HG02623 (cell line): ENCODE data around the gene GSK3B.

ENCODE experiments used
- ATAC-seq: cut with Tn5 transposase; IDR thresholded peaks from one replicate; pipeline ENCODE4 v1.9.1; 2021; ENCODE audit warnings: moderate library complexity; ENCODE audit not compliant: unreplicated experiment

The GSK3B gene

DNA sequence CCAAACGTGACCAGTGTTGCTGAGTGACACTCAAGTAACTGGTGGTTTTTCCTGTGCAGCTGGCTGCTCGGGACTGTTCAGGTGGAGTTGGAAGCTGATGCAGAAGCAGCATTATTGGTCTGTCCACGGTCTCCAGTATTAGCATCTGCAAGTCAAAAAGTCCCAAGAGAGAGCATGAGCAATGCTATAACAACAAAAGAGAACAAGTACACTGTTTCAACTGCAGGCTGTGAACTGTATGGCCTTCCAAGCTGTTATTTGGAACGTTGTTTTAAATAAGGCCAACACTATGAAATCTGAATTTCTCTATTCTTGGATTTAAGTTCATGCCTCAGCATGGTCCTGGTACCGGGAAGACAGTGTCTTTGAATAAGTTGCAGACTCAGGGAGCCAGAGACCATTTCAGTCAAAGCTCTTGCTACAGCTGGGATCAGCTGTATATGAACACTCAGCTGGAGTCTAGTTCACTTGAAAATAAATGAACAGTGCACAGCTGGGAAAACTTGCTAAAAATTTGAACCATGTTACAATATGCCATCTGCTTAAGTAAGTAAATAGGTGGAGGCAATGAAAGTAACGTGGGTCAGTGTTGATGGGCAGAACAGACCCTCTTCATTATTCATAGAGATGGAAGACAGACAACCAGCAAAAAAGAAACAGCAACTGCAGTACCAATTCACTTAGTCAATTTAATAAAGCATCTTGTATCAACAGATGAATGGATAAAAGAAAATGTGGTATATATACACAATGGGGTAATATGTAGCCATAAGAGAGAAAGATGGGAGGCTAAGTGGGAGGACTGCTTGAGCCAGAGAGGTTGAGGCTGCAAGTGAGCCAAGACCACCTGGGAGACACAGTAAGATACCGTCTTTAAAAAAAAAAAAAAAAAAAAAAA lies 267.3 kb downstream of the GSK3B start:
- no peak for ATAC-seq

DNA sequence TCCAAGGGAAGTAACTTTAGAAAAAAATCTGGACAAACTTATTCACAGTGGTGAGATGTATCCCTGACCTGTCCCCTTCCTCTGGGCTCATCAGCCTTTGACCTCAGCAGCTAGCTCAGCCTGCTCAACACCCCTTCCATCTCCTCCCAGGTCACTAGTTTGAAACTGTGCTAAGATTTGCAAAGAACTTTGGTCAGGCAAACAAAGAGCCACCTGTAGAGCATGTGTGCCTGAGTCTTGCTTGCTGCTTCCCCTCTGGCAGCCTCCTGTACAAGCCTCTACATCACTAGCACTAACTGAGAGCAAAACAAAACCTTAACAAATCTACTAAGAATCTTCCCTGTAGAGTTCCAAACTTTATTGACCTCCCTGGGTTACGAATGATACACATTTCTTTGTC lies 268.4 kb downstream of the GSK3B start:
- no peak for ATAC-seq

DNA sequence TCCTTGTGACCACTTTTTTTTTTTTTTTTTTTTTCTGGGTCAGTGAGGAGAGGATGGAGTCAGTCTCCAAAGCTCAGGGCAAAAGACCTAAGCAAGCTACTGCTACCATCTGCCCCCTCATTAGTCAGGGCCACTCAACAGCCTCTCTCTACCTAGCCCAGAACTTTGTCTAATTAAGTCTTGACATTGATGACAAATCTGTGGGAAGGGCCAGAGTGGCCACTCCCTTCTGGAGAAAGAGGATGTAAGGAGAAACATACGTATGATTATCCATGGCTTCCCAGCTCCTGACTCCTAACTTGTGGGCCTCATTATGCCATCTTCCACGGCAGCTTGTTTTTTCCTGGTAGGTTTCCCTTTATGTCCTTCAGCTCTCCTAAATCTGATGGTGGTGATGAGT lies 274.4 kb downstream of the GSK3B start:
- ATAC-seq = no peak

DNA sequence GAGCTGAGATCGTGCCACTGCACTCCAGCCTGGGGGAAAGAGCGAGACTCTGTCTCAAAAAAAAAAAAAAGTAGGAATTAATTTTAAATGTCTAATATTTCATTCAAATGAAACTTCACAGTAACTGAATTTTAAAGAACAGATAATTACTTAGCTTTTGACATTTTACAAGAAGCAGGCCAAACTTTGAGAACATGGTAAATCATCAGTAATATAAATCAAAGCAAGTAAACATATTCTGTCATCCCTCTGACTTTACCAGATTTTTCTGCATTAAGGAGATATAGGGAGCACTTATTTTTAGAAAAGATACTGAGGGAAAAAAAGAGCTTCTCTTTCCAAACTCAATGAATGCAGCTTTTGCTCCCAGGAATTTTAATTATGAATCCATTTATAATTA lies 275.3 kb downstream of the GSK3B start:
- ATAC-seq = no peak

DNA sequence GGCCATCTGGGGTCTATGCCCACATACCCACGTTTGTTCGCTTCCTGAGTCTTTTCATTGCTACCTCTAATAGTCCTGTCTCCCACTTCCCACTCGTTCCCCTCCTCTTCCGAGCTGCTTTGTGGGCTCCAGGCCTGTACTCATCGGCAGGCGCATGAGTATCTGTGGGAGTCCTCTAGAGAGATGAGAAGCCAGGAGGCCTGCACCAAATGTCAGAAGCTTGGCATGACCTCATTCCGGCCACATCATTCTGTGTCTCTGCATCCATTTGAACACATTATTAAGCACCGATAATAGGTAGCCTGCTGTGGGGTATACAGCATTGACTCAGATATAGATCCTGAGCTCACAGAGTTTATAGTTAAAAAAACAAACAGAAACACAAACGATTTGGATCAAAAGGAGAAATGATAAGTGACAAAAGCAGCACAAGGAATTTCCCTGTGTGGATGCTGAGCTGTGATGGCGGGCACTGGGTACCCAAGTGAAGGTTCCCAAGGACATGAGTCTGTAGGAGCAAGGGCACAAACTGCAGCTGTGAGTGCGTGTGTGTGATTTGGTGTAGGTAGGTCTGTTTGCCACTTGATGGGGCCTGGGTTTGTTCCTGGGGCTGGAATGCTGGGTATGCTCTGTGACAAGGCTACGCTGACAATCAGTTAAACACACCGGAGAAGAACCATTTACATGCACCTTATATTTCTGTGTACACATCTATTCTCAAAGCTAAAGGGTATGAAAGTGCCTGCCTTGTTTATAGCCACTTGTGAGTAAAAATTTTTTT lies 276.5 kb downstream of the GSK3B start:
- no peak for ATAC-seq

DNA sequence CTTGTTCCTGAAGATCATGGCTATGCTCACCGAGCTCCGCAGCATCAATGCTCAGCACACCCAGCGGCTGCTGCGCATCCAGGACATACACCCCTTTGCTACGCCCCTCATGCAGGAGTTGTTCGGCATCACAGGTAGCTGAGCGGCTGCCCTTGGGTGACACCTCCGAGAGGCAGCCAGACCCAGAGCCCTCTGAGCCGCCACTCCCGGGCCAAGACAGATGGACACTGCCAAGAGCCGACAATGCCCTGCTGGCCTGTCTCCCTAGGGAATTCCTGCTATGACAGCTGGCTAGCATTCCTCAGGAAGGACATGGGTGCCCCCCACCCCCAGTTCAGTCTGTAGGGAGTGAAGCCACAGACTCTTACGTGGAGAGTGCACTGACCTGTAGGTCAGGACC lies 277.2 kb downstream of the GSK3B start:
- no peak for ATAC-seq

DNA sequence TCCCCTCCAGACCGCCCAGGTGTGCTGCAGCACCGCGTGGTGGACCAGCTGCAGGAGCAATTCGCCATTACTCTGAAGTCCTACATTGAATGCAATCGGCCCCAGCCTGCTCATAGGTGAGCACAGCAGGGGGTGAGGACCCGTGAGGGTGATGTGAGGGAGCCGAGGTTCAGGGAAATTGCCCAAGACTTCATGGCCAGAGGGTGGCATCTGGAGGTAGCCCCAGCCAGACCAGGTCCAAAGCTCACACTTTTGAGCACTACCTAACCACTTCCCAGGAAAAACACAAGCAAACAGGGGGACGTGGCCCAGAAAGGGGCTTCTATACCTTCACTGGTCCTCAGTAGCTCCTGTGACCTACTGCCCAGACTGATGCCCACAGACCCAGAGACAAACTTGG lies 278.5 kb downstream of the GSK3B start:
- ATAC-seq = no peak

DNA sequence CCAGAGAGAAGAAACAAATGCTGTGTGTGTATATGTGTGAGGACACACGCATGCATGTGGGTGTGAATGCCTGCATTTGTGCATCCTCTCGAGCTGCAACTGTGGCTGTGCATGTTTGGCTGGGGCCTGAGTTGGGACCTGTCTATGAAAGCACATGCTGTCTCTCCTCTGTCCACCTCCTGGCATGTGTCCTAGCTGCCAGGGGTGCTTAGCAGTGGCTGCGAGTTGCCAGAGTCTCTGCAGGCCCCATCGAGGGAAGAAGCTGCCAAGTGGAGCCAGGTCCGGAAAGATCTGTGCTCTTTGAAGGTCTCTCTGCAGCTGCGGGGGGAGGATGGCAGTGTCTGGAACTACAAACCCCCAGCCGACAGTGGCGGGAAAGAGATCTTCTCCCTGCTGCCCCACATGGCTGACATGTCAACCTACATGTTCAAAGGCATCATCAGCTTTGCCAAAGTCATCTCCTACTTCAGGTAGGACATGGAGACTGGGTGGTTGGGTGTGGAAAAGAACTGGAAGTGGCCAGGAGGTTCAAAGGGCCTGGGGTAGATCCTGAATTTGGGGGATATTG lies 281.7 kb downstream of the GSK3B start:
- ATAC-seq = no peak

DNA sequence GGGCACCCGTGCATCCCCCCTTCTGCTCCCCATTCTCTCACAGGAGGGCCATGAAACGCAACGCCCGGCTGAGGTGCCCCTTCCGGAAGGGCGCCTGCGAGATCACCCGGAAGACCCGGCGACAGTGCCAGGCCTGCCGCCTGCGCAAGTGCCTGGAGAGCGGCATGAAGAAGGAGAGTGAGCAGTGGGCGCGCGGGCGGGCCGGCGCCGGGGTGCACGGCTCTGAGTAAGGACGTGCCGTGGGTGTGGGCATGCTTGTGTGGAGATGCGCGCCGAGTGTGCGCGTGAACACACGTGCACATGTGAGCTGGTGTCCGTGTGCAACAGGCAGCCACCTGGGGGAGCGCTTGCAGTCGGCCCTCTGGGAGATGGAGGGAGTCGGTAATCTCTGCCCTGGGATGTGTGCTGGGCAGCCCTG lies 284.2 kb downstream of the GSK3B start:
- ATAC-seq = peak; percentile 84

DNA sequence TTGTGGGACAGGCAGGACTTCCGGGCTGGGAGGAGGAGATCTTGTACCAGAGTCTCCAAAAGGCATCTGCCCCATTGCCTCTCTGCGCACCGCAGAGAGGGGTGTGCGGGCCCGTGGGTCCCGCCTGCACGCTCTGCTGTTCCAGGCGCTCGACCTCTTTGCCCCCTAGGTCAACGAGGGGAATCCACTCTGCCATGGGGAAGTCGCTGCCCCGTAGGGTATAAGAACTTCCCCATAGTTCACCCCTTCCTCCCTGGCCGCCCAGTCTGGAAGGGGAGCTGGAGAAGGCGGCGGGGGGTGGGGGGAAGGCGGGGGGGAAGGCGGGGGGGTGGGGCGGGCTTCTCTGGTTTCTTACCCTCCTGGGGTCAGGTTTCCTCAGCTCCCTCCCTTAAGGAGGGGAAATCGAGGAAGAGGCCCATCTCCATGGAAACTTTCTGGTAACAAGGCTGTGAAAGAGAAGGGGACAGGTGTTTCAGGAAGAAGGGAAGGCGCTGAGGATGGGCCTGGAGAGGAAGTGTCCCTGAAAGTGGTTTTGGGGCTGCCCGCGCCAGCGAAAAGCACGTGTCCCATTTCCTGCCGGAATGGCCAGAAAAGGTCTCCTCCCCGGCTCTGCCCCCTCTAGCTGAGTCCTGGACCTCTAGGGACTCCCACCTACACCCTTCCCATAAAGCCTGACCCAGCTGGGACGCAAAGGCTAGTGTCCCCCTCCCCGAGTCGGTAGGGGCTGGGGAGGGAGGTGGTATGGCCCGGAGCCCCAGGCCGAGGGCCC lies 284.8 kb downstream of the GSK3B start:
- no peak for ATAC-seq

DNA sequence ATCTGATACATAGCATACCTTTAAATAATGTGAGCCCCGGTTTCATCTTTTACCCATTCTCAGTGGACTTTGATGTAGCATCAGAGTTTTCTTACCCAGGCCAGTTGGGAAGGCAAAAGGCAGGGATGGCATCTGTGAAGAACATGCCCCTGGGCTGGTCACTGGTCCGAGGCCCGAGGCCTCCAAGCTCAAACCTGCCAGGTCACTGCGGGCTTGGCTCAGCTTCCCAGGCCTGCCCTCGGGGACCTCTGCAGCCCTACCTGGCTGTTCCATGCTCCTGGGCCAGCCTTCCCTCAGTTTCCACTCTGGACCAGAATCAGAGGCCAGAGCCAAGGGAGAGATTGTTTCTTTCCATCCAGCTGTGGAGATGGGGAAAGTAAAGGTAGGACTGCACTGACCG lies 285.4 kb downstream of the GSK3B start:
- ATAC-seq = no peak

DNA sequence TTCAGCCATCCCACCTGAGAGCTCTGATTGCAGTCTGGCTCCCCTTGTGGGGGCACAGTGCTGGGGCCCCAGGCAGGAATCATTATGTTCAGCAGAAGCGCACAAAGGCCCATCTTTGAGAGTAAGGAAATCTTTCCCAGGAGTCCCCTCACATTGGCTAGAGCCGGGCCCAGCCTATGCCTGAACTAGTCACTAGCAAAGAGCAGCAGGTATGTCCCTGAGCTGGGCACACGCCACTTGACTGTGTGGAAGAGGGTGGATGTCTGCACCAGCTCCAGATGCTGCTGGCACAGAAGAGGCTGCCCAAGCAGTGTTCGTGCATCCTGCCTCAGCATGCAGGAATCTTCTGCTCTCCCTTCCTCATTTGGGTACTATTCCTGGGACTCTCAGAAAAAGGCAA lies 286.0 kb downstream of the GSK3B start:
- ATAC-seq = no peak

DNA sequence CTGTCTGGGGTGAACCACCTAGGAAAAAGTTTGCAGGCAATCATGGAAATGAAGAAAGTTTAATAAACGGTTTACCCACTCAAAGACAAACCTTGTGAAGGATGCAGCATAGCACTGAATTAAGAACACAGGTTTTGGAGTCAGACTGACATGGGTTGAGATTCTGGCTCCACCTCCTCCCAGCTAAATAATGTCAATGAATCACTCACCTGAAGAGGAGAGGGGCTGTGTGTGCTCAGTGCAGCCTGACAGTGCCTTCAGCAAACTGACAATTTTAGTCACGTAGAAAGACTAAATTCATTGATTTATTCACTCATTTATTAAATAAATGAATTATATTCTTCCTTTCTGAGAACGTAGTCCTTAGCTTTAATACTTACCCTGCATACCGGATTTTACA lies 293.4 kb downstream of the GSK3B start:
- ATAC-seq = no peak

DNA sequence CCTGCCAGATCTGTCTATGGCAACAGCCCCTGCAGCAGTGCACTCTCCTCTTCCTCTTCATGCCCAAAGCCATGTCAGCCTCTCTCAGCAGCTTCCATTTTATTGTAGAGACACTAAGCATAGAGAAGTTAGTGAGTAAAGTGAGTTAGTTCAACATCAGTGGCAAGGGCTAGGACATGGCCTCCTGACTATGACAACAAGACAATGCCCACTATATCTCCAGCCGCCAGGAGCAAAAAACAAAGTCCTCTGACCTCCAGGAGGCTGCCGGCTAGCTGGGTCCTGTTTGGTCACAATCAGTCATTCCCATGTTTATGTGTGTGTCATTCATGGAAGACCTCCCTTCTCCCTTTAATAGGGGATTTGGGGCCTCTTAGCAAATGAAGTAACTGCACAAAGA lies 297.5 kb downstream of the GSK3B start:
- ATAC-seq = no peak

DNA sequence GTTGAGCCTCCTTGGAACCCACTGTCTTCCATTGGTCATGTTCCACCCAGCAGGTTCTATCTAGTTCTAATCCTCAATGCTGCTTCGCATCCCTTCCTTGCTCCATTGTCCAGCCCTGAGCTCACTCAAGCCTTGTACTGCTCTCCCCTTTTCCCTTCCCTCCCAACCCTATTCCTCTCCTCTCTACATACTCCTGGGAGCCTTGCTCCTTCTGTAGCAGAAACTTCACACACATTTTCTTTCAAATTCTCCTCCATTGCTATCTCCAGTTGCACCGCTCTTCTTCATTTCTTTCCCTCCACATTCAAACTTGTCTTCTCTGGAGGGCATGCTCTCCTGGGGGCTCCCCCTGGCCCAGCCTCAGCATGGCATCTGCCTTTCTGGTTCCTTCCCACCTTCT lies 297.9 kb downstream of the GSK3B start:
- ATAC-seq = no peak

DNA sequence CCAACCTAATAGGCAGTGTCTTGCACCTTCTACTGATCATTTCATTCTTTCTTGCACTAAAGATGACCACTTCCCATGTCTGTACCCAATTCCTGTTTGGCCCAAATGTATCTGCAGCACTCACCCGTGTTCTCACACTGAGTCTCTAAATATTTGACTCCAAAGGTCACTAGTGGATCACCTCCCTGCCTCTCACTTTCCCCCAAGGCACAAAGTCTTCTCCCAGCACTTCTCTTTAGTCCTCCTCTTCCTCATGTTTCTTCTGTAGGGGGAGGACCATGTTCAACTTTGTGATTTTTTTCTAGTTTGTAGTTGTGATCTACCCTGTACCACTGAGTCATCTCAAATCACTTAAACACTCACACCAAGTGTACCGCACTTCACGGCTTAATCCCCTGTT lies 298.4 kb downstream of the GSK3B start:
- ATAC-seq = no peak

DNA sequence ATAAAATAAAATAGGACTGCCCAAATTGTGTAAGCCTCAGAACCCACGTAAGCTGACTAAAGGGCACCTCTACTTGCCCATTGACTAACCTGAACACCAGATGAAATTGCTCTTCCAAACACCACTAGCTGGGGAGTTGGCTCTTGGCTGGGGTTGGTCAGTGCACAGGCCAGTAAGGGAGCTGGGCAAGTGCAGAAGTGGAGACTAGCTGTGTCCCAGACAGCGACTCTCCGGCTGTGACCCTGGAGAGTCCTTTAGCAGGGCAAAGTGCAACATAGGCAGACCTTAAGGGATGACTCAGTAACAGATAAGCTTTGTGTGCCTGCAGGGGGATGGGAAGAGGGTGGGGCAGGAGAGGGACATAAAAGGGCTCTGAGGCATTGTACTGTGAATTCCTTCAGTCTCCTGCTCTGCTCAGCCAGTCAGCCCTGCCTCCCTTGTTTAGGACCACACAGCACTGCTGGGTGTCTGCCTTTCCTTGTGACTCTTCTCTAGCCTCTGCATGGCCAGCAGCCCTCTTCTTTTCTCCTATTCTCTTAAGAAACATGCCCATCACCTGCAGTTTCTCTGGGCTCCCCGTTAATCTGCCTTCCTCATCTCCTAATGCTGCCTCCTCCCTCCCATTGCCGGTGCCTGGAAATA lies 299.2 kb downstream of the GSK3B start:
- no peak for ATAC-seq

DNA sequence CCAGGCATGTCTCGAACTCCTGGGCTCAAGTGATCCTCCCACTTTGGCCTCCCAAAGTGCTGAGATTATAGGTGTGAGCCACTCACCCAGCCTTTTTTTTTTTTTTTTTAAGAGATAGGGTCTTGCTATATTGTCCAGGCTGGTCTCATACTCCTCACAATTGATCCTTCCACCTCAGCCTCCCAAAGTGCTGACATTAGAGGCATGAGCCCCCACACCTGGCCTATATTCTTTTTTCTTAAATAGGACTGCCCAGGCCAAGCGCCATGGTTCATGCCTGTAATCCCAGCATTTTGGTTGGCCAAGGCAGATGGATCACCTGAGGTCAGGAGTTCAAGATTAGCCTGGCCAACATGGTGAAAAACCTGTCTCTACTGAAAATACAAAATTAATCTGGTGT lies 299.8 kb downstream of the GSK3B start:
- ATAC-seq = no peak

DNA sequence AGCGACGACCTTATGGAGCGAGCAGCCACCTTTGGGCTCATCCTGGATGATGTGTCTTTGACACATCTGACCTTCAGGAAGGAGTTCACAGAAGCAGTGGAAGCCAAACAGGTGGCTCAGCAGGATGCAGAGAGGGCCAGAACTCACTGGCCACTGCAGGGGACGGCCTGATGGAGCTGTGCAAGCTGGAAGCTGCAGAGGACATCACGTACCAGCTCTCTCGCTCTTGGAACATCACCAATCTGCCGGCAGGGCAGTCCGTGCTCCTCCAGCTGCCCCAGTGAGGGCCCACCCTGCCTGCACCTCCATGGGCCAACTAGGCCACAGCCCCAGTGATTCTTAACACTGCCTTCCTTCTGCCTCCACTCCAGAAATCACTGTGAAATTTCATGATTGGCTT lies 302.0 kb downstream of the GSK3B start:
- no peak for ATAC-seq

DNA sequence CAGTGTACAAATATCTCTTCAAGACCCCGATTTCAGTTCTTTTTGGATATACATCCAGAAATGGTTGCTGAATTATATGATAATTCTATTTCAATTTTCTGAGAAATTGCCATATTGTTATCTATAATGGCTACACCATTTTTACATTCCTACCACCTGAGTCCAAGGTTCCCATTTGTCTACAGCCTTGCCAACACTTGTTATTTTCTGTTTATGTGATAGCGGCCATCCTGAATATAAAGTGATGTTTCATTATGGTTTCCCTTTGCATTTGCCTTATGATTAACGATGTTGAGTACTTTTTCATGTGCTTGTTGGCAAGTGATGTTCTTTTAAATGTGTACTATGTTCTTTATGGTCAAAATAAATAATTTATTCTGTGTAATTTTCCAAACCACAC lies 303.9 kb downstream of the GSK3B start:
- no peak for ATAC-seq

DNA sequence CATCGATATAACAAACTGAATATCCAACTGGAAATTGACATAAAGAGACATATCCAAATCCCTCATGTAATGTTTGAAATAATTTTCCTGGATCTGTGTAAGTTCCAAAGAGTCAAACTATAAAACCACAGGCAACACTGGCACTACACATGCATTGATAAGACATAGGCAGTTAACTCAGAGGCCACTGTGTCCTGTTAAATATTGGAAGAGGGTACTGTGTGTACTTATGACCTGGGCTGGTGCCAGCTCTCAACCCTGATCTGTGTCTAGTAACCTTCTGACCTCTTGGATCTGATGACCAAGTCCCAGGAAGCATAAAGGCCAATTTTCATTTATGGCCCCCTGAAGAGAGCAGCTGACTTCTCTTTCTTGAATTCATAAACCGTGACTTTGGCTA lies 307.8 kb downstream of the GSK3B start:
- ATAC-seq = no peak
